ENCODE results near the gene ZNF710.

Gene ZNF710

GRCh38 chr15:90113166-90113565, 112.0 kb downstream of the ZNF710 start:
- in situ Hi-C loops (cut with MboI; ENCODE audit: low pct_unique_long_range_greater_than_20kb, low sequenced_read_pairs, unreplicated experiment), result no loop called here
- no peak for TF ChIP-seq CTCF (IDR thresholded peaks at IDR 0.05; ENCODE audit: extremely low read depth, insufficient read depth, missing control alignments)
- no peak for DNase-seq (ENCODE audit: low spot score)

- no peak for TF ChIP-seq CTCF (IDR thresholded peaks at IDR 0.05; ENCODE audit: extremely low read depth, insufficient read depth, missing control alignments)
- in situ Hi-C loops (cut with MboI; ENCODE audit: low pct_unique_long_range_greater_than_20kb, low sequenced_read_pairs, unreplicated experiment), result no loop called here
- no peak for DNase-seq (ENCODE audit: low spot score)
Measured at GRCh38 chr15:90114451-90114901, 113.4 kb downstream of the ZNF710 start.

GRCh38 chr15:90115783-90116182, 114.7 kb downstream of the ZNF710 start:
- no peak for TF ChIP-seq CTCF (IDR thresholded peaks at IDR 0.05; ENCODE audit: extremely low read depth, insufficient read depth, missing control alignments)
- in situ Hi-C loops (cut with MboI; ENCODE audit: low pct_unique_long_range_greater_than_20kb, low sequenced_read_pairs, unreplicated experiment), result no loop called here
- DNase-seq (ENCODE audit: low spot score), result no peak

GRCh38 chr15:90119367-90119766, 118.2 kb downstream of the ZNF710 start:
- no peak for DNase-seq (ENCODE audit: low spot score)
- in situ Hi-C loops (cut with MboI; ENCODE audit: low pct_unique_long_range_greater_than_20kb, low sequenced_read_pairs, unreplicated experiment), result no loop called here
- TF ChIP-seq CTCF (IDR thresholded peaks at IDR 0.05; ENCODE audit: extremely low read depth, insufficient read depth, missing control alignments), result no peak

- DNase-seq (ENCODE audit: low spot score), result no peak
- in situ Hi-C loops (cut with MboI; ENCODE audit: low pct_unique_long_range_greater_than_20kb, low sequenced_read_pairs, unreplicated experiment), result no loop called here
- TF ChIP-seq CTCF (IDR thresholded peaks at IDR 0.05; ENCODE audit: extremely low read depth, insufficient read depth, missing control alignments), result no peak
Measured at GRCh38 chr15:90121086-90121485, 120.0 kb downstream of the ZNF710 start.

- in situ Hi-C loops (cut with MboI; ENCODE audit: low pct_unique_long_range_greater_than_20kb, low sequenced_read_pairs, unreplicated experiment), result no loop called here
- no peak for DNase-seq (ENCODE audit: low spot score)
- TF ChIP-seq CTCF (IDR thresholded peaks at IDR 0.05; ENCODE audit: extremely low read depth, insufficient read depth, missing control alignments), result no peak
Measured at GRCh38 chr15:90124507-90124906, 123.4 kb downstream of the ZNF710 start.

GRCh38 chr15:90126022-90126421, 124.9 kb downstream of the ZNF710 start:
- TF ChIP-seq CTCF (IDR thresholded peaks at IDR 0.05; ENCODE audit: extremely low read depth, insufficient read depth, missing control alignments), result no peak
- DNase-seq (ENCODE audit: low spot score), result no peak
- in situ Hi-C loops (cut with MboI; ENCODE audit: low pct_unique_long_range_greater_than_20kb, low sequenced_read_pairs, unreplicated experiment), result no loop called here

Measured in GM13977 (cell line).